ENCODE measurements around the gene PTCD1. TPM values are rescaled to one million over a fixed set of nuclear protein-coding genes. Genes with fewer than 3 reads are reported as not detected.

Gene PTCD1
- total and polyA plus RNA-seq, 9 of the 15 experiments (the other 6 are each of a cell fraction or from before 2014, with no cell fraction given), result 0.46 to 17.1 (median 6.2) TPM

GRCh38 chr7:99408379-99409191 lies 30.0 kb downstream of the PTCD1 start, which contains the start of the genes BUD31 and PDAP1 (continued):
- TF ChIP-seq BRCA1 (IDR thresholded peaks at IDR 0.05), result no peak
- no peak for TF ChIP-seq BRCA1 (CRISPR knock-in tag; IDR thresholded peaks at IDR 0.05)
- TF ChIP-seq SREBF1 (IDR thresholded peaks at IDR 0.05; ENCODE audit: borderline replicate concordance, low read depth, low read length), result no peak
- TF ChIP-seq THAP7 (CRISPR knock-in tag; IDR thresholded peaks at IDR 0.05), result 0 out of 2 replicates have a peak, but pooled peaks have one; percentile 47
- peak; percentile 100 for TF ChIP-seq IRF9 (tag; IDR thresholded peaks at IDR 0.05)
- no peak for TF ChIP-seq SNRNP70 (optimal IDR thresholded peaks at IDR 0.05; ENCODE audit: low read depth, low read length)
- TF ChIP-seq EHMT2 (IDR thresholded peaks at IDR 0.05), result no peak
- TF ChIP-seq PYGO2 (tag; IDR thresholded peaks at IDR 0.05), result peak; percentile 69; the same call in 1 of the 2 replicates
- no peak for TF ChIP-seq ZNF699 (CRISPR knock-in tag; IDR thresholded peaks at IDR 0.05; ENCODE audit: insufficient replicate concordance)
- peak; percentile 86; the same call in 1 of the 2 replicates for TF ChIP-seq RREB1 (CRISPR knock-in tag; IDR thresholded peaks at IDR 0.05)
- TF ChIP-seq ZBTB1 (CRISPR knock-in tag; IDR thresholded peaks at IDR 0.05; ENCODE audit: borderline replicate concordance, low read depth), result peak; percentile 100
- TF ChIP-seq ZNF707 (CRISPR knock-in tag; conservative IDR thresholded peaks at IDR 0.05), result no peak
- TF ChIP-seq ZNF785 (CRISPR knock-in tag; IDR thresholded peaks at IDR 0.05), result no peak
- no peak for TF ChIP-seq HNRNPK (IDR thresholded peaks at IDR 0.05; ENCODE audit: low read depth, low read length, poor library complexity, severe bottlenecking)
- peak; percentile 83 for TF ChIP-seq HDAC8 (tag; IDR thresholded peaks at IDR 0.05)
- TF ChIP-seq MBD1 (CRISPR knock-in tag; IDR thresholded peaks at IDR 0.05), result no peak
- peak; percentile 65; the same call in 1 of the 2 replicates for TF ChIP-seq LCOR (CRISPR knock-in tag; IDR thresholded peaks at IDR 0.05)
- TF ChIP-seq FUS (optimal IDR thresholded peaks at IDR 0.05; ENCODE audit: low read depth, low read length), result peak; percentile 74
- TF ChIP-seq PHF20 (IDR thresholded peaks at IDR 0.05; ENCODE audit: partially characterized antibody), result peak; percentile 81
